ENCODE data around the gene CTNNA1. TPM values are rescaled to one million over a fixed set of nuclear protein-coding genes. Genes with fewer than 3 reads are reported as not detected.
"Not testable (repeated sequence)": the region's sequence is repeated elsewhere in the genome, so short reads cannot be mapped to it uniquely, and the experiment has no call there.

CTNNA1 gene
- polyA plus RNA-seq, 1 donor (not counting 4 experiments of a cell fraction or from before 2014, with no cell fraction given) = 119 TPM

GRCh38 chr5:138772986-138773594, 19.9 kb downstream of the CTNNA1 start:
- H3K4me1 ChIP-seq (ENCODE audit: control insufficient read depth, extremely low read depth, insufficient read depth, low read length) = no peaks in the 10 kb centered on the region
- TF ChIP-seq, protein P1, sequence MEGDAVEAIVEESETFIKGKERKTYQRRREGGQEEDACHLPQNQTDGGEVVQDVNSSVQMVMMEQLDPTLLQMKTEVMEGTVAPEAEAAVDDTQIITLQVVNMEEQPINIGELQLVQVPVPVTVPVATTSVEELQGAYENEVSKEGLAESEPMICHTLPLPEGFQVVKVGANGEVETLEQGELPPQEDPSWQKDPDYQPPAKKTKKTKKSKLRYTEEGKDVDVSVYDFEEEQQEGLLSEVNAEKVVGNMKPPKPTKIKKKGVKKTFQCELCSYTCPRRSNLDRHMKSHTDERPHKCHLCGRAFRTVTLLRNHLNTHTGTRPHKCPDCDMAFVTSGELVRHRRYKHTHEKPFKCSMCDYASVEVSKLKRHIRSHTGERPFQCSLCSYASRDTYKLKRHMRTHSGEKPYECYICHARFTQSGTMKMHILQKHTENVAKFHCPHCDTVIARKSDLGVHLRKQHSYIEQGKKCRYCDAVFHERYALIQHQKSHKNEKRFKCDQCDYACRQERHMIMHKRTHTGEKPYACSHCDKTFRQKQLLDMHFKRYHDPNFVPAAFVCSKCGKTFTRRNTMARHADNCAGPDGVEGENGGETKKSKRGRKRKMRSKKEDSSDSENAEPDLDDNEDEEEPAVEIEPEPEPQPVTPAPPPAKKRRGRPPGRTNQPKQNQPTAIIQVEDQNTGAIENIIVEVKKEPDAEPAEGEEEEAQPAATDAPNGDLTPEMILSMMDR (optimal IDR thresholded peaks at IDR 0.05 in 1 of 3, IDR thresholded peaks at IDR 0.05 in 1 of 3, conservative IDR thresholded peaks at IDR 0.05 in 1 of 3; ENCODE audit: extremely low read depth in 1 of 3, insufficient read depth in 2 of 3, low read length in 3 of 3) = no peak
- TF ChIP-seq EZH2 (IDR thresholded peaks at IDR 0.05; ENCODE audit: low read length) = no peak
- dilution Hi-C loops (cut with MboI; ENCODE audit: extremely low pct_ligation_motif_present, low sequenced_read_pairs) = no loop called here
- peaks cover 20% of the 10 kb centered on the region for H4K20me1 ChIP-seq (ENCODE audit: control insufficient read depth, extremely low read depth, insufficient read depth, low read length)
- FAIRE-seq (no peak), DNase-seq (ENCODE audit: low read depth, low spot score) (no peak)
- H3K79me2 ChIP-seq (ENCODE audit: control insufficient read depth, insufficient read depth, low read length) = peaks cover 83% of the 10 kb centered on the region
- H3K4me2 ChIP-seq (ENCODE audit: control insufficient read depth, extremely low read depth, insufficient read depth, low read depth, low read length) = no peak overlapping the region
- no peaks in the 10 kb centered on the region for H3K27me3 ChIP-seq (ENCODE audit: control insufficient read depth, extremely low read depth, insufficient read depth, low read length)
- H2AFZ ChIP-seq (ENCODE audit: control insufficient read depth, low read length) = no peak overlapping the region
- peaks cover under 1 to 3% of the 10 kb centered on the region in 2 experiments for H3K36me3 ChIP-seq (ENCODE audit: control insufficient read depth in 2 of 2, extremely low read depth in 1 of 2, insufficient read depth in 2 of 2, low read length in 2 of 2)
- H3K9ac ChIP-seq (ENCODE audit: control insufficient read depth, extremely low read depth, insufficient read depth, low read length) = no peak overlapping the region
- H3K27ac ChIP-seq (ENCODE audit: control insufficient read depth, insufficient read depth, low read length) = no peak overlapping the region
- H3K4me3 ChIP-seq (ENCODE audit: control insufficient read depth in 2 of 3, extremely low read depth in 1 of 3, insufficient read depth in 2 of 3, low read depth in 1 of 3, low read length in 3 of 3) = no peak overlapping the region
- no peaks in the 10 kb centered on the region for H3K9me1 ChIP-seq (ENCODE audit: control insufficient read depth, extremely low read depth, insufficient read depth, low read length)
- H3K9me3 ChIP-seq (ENCODE audit: control insufficient read depth, low read depth, low read length) = no peaks in the 10 kb centered on the region

DNA sequence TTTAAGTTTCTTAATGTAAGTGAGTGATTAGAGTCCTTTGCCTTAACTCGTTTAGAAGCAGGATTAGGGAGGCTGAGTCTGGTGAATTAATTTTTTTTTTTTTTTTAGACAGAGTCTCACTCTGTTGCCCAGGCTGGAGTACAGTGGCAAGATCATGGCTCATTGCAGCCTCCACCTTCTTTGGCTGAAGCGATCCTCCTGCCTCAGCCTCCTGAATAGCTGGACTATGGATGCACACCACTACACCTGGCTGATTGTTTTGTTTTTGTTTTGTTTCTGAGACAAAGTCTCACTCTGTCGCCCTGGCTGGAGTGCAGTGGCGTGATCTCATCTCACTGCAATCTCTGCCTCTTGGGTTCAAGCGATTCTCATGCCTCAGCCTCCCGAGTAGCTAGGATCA, 20.4 kb downstream of the CTNNA1 start:
- H2AFZ ChIP-seq (ENCODE audit: control insufficient read depth, low read length); H3K27me3 ChIP-seq (ENCODE audit: control insufficient read depth, extremely low read depth, insufficient read depth, low read length); H3K36me3 ChIP-seq (ENCODE audit: control insufficient read depth in 2 of 2, extremely low read depth in 1 of 2, insufficient read depth in 2 of 2, low read length in 2 of 2); H3K4me3 ChIP-seq (ENCODE audit: control insufficient read depth in 2 of 3, extremely low read depth in 1 of 3, insufficient read depth in 2 of 3, low read depth in 1 of 3, low read length in 3 of 3); DNase-seq (ENCODE audit: low read depth, low spot score); dilution Hi-C loops (cut with MboI; ENCODE audit: extremely low pct_ligation_motif_present, low sequenced_read_pairs); H3K27ac ChIP-seq (ENCODE audit: control insufficient read depth, insufficient read depth, low read length); H3K9ac ChIP-seq (ENCODE audit: control insufficient read depth, extremely low read depth, insufficient read depth, low read length); H3K9me3 ChIP-seq (ENCODE audit: control insufficient read depth, low read depth, low read length); H3K4me2 ChIP-seq (ENCODE audit: control insufficient read depth, extremely low read depth, insufficient read depth, low read depth, low read length); H3K4me1 ChIP-seq (ENCODE audit: control insufficient read depth, extremely low read depth, insufficient read depth, low read length); H3K9me1 ChIP-seq (ENCODE audit: control insufficient read depth, extremely low read depth, insufficient read depth, low read length); FAIRE-seq: not testable (repeated sequence)
- Histone ChIP-seq H4K20me1 (ENCODE audit: control insufficient read depth, extremely low read depth, insufficient read depth, low read length) (peaks cover 17% of the 10 kb centered on the region), H3K79me2 (ENCODE audit: control insufficient read depth, insufficient read depth, low read length) (peaks cover 83% of the 10 kb centered on the region)

GRCh38 chr5:138775034-138775433, 21.8 kb downstream of the CTNNA1 start:
- no peak overlapping the region for H3K9ac ChIP-seq (ENCODE audit: control insufficient read depth, extremely low read depth, insufficient read depth, low read length)
- H3K36me3 ChIP-seq (ENCODE audit: control insufficient read depth in 2 of 2, extremely low read depth in 1 of 2, insufficient read depth in 2 of 2, low read length in 2 of 2) = peaks cover 4 to 5% of the 10 kb centered on the region in 2 experiments
- FAIRE-seq (no peak), DNase-seq (ENCODE audit: low read depth, low spot score) (no peak)
- H3K4me3 ChIP-seq (ENCODE audit: control insufficient read depth in 2 of 3, extremely low read depth in 1 of 3, insufficient read depth in 2 of 3, low read depth in 1 of 3, low read length in 3 of 3) = no peak overlapping the region
- no peaks in the 10 kb centered on the region for H3K9me1 ChIP-seq (ENCODE audit: control insufficient read depth, extremely low read depth, insufficient read depth, low read length)
- no peak overlapping the region for H3K27ac ChIP-seq (ENCODE audit: control insufficient read depth, insufficient read depth, low read length)
- H2AFZ ChIP-seq (ENCODE audit: control insufficient read depth, low read length) = no peak overlapping the region
- H4K20me1 ChIP-seq (ENCODE audit: control insufficient read depth, extremely low read depth, insufficient read depth, low read length) = peaks cover 14% of the 10 kb centered on the region
- H3K79me2 ChIP-seq (ENCODE audit: control insufficient read depth, insufficient read depth, low read length) = peaks cover 83% of the 10 kb centered on the region
- H3K27me3 ChIP-seq (ENCODE audit: control insufficient read depth, extremely low read depth, insufficient read depth, low read length) = no peaks in the 10 kb centered on the region
- no peak overlapping the region for H3K4me2 ChIP-seq (ENCODE audit: control insufficient read depth, extremely low read depth, insufficient read depth, low read depth, low read length)
- H3K9me3 ChIP-seq (ENCODE audit: control insufficient read depth, low read depth, low read length) = no peaks in the 10 kb centered on the region
- no peak for TF ChIP-seq EZH2 (IDR thresholded peaks at IDR 0.05; ENCODE audit: low read length)
- no peaks in the 10 kb centered on the region for H3K4me1 ChIP-seq (ENCODE audit: control insufficient read depth, extremely low read depth, insufficient read depth, low read length)
- dilution Hi-C loops (cut with MboI; ENCODE audit: extremely low pct_ligation_motif_present, low sequenced_read_pairs) = no loop called here

Measured in keratinocyte (primary cell).